ENCODE measurements around the gene YIPF3.

GRCh38 chr6:43475516-43475915, 41.2 kb downstream of the YIPF3 start:
- TF ChIP-seq CTCF (IDR thresholded peaks at IDR 0.05), result no peak
- TF ChIP-seq POLR2A (IDR thresholded peaks at IDR 0.05), result no peak

All from esophagus squamous epithelium (tissue), 4 donors.